ENCODE data around the gene KLF17.
"Not testable (repeated sequence)": the region's sequence is repeated elsewhere in the genome, so short reads cannot be mapped to it uniquely, and the experiment has no call there.

Gene KLF17

DNA sequence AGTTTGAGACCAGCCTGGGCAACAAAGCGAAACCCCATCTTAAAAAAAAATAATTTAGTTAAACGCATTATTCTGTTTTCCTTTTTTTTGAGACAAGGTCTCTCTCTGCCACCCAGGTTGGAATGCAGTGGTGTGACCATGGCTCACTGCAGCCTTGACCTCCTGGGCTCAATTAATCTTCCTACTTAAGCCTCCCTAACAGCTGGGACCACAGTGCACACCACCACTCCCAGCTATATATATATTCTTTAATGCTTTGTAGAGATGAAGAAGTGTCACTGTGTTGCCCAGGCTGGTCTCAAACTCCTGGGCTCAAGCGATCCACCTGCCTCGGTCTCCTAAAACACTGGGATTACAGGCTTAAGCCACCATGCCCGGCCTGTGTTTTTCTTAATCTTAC, 7.7 kb upstream of the KLF17 start:
- no peak for DNase-seq

DNA sequence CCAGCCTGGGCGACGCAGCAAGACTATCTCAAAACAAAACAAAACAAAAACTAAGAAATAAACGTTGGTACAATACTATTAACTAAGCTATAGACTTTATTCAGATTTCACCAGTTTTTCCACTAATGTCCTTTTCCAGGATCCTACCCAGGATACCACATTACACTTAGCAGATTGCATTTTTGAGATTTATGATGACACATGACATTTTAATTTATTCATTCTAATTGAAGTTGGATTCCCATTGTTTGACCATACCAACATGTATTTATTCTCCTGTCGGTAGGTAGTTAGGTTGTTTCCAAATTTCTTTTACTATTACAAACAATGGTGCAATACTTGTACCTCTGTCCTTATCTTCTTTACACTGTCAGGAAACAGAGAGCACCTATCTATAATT, 6.8 kb upstream of the KLF17 start:
- DNase-seq, result no peak

- no peak for DNase-seq
These were observed 6.1 kb upstream of the KLF17 start for GRCh38 chr1:44112486-44112885.

DNA sequence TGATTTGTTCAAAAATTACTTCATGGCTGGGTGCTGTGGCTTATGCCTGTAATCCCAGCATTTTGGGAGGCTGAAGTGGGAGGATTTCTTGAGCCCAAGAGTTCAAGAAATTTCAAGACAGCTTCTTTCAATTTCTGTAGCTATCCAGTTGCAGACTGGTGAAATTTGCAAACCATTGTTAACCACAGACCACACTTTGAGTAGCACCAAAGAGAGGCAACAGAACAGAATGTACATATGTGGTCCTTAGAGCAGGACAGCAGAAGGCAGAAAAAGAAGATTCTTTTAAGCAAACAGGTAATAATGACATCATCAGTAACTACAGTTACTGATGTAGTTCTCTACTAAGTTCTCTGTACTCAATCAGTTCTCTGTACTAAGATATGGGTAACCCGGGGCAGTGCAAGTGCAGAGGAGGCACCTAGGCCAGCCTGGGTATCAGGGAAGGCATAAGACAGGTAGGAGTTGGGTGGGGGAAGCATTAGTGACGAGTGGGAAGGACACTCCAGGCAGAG, 5.5 kb upstream of the KLF17 start:
- DNase-seq, result no peak

- no peak for DNase-seq
These were observed 4.5 kb upstream of the KLF17 start for GRCh38 chr1:44114098-44114497.

DNA sequence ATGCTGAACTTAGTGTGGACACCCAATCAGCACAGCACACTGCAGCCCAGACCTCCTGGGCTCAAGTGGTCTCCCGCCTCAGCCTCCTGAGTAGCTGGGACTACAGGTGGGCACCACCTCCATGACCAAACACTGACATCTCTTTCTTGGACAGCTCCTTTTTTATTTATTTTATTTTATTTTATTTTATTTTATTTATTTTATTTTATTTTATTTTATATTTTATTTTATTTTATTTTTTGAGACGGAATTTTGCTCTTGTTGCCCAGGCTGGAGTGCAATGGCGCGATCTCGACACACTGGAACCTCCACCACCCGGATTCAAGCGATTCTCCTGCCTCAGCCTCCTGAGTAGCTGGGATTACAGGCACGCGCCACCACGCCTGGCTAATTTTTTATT, 1.3 kb upstream of the KLF17 start:
- not testable (repeated sequence) for DNase-seq

DNA sequence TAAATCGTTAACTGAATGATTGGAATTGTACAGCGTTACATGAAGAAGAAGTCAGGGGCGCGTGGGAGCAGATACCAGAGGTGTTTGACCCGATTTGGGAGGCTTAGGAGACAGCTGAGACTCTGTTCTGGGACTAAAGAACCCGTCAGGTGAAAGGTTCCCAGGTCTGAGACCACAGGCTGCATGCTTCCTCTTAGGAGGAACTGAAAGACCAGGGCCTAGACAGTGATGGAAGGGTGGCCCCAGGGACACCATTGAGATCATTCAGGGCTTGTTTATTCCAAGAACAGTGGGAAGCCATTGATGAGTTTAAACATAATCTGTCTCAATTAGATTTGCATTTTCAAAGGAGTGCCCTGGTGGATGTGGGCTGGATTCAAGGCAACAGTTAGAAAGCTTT, 904 bp downstream of the KLF17 start:
- no peak for DNase-seq

GRCh38 chr1:44120398-44120949, 1.9 kb downstream of the KLF17 start:
- DNase-seq, result no peak

DNA sequence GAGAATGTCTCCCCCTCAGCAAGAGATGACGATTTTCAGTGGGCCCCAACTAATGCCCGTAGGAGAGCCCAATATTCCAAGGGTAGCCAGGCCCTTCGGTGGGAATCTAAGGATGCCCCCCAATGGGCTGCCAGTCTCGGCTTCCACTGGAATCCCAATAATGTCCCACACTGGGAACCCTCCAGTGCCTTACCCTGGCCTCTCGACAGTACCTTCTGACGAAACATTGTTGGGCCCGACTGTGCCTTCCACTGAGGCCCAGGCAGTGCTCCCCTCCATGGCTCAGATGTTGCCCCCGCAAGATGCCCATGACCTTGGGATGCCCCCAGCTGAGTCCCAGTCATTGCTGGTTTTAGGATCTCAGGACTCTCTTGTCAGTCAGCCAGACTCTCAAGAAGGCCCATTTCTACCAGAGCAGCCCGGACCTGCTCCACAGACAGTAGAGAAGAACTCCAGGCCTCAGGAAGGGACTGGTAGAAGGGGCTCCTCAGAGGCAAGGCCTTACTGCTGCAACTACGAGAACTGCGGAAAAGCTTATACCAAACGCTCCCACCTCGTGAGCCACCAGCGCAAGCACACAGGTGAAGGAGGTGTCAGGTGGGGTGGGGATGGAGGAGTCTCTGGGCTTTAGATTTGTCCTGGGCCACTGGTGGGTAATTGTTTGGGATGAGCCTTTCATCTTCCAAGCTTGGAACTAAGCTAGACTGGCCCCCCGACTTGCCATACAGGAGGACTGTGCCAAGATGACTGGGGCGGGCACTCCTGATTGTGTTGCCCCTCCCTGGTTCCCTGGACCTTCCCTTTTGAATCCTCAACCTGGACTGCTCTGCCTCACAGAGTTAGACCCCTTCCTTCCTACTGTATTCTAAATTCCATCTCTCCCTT, 11.2 kb downstream of the KLF17 start:
- no peak for DNase-seq

DNA sequence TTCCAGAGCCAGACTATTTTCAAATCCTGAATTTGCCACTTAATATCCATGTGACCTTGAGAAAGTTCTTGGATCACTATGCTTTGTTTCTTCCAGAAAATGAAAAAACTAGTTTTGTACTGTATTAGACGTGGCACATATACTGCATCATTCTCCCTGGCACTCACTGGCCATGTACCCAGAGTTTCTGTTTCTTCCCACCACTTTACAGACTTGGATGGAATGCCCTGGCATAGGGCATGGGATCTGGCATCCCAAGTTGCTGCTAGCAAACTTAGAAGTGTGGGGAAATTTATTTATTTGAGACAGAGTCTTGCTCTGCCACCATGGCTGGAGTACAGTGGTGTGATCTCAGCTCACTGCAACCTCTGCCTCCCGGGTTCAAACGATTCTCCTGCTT, 12.8 kb downstream of the KLF17 start:
- DNase-seq, result no peak

DNA sequence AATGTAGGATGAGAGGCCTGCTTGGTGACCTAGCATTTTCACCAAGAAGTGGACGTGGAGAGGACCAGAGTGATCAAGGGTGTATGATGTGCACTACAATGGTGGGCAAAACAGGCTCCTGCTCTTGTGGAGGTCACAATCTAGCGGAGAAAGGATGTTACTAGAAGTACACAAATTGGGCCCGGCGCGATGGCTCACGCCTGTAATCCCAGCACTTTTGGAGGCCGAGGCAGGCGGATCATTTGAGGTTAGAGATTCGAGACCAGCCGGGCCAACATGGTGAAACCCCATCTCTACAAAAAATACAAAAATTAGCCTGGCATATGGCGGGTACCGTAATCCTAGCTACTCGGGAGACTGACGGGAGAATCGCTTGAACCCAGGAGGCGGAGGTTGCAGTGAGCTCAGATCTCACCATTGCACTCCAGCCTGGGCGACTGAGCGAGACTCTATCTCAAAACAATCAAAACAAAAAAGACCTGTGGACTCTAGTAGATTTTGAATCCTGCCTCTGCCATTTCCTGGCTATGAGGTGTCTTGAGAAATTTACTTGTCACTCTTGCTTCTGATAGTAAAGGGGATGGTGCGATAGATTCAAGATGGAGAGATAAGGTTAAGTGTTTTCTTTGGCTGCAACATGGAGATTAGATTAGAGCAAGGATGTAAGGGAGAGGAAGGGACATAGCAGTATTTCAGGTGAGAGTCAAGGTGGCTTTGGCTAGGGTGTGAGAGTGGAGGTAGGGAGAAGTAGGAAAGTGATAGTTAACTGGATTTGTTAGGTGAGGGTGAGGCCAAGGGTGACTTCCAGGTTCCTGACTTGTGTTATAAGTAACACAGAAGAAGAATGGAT, 15.7 kb downstream of the KLF17 start:
- DNase-seq, result no peak

- no peak for DNase-seq
These were observed 17.3 kb downstream of the KLF17 start for GRCh38 chr1:44135886-44136285.

GRCh38 chr1:44138239-44138638, 19.6 kb downstream of the KLF17 start:
- no peak for DNase-seq

DNA sequence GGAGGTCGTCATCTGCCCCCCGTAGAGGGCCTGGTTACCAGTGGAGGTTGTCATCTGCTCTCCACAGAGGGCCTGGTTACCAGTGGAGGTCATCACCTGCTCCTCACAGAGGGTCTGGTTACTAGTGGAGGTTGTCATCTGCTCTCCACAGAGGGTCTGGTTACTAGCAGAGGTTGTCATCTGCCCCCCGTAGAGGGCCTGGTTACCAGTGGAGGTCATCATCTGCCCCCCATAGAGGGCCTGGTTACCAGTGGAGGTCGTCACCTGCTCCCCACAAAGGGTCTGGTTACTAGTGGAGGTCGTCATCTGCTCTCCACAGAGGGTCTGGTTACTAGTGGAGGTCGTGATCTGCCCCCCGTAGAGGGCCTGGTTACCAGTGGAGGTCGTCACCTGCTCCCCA, 20.9 kb downstream of the KLF17 start:
- not testable (repeated sequence) for DNase-seq

DNA sequence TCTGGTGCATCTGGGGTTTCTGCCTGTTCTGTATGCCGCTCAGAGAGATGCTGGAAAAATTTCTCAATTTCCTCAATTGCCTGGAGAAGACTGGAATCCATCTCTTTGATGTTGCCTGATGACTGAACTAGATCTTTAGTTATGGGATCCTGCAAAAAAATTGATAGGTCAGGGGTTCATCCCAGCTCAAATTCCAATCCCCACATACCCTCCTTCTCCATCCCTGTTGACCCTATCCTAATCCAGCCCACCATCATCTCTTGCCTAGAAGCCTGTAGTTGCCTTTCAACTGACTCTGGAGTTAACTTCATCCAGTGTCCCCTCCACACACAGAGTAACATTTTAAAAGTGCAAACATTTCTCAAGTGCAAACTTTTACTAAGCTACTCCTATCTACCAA, 22.9 kb downstream of the KLF17 start, which contains the start of gene KLF18:
KLF18 (minus strand) TSS at position 101 of the 400 bp plus-strand sequence; CDS start at position 101, 0 bp downstream.
- DNase-seq, result no peak

DNA sequence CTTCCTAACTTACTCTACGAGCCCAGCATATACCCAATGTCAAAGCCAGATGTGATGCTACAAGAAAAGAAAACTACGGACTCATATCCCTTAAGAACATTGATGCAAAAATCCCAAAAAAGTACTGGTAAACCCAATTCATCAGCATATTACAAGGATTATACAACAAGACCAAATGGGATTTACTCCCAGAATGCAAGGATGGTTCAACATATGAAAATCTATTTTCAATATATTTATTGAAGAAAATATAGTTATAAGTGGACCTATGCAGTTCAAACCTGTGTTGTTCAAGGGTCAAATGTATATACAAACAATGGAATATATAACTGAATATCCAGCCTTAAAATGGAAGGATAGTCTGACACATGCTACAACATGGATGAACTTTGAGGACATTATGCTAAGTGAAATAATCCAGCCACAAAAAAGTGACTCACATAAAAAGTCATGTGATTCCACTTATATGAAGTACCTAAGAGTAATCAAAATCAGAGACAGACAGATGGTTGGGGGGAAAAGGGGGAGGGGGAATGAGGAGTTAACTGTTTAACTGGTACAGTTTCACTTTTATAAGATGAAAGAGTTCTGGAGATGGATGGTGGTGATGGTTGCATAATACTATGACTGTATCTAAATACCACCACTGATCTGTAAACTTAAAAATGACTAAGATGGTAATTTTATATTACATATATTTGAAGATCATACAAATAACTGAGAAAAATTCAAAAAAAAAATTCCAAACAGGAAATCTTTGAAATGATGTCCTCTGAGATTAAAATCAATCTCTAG, 26.5 kb downstream of the KLF17 start:
- DNase-seq, result no peak

GRCh38 chr1:44146536-44147361, 28.1 kb downstream of the KLF17 start:
- no peak for DNase-seq

DNA sequence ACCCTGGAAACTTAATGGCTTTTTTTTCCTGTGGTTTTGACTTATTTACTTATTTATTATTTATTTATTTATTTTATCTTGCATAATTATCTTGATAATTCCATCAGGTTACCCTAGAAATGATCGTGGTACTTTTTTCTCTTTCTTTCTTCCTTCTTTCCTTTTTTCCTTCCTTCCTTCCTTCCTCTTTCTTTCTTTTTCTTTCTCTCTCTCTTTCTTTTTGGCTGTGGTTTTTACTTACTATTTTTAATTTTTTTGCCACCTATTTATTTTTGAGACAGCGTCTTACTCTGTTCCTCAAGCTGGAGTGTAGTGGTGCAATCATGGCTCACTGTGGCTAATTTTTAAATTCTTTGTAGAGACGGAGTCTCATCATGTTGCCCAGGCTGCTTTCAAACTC, 29.0 kb downstream of the KLF17 start:
- DNase-seq, result no peak

GRCh38 chr1:44151332-44151731, 32.7 kb downstream of the KLF17 start:
- DNase-seq, result no peak

DNA sequence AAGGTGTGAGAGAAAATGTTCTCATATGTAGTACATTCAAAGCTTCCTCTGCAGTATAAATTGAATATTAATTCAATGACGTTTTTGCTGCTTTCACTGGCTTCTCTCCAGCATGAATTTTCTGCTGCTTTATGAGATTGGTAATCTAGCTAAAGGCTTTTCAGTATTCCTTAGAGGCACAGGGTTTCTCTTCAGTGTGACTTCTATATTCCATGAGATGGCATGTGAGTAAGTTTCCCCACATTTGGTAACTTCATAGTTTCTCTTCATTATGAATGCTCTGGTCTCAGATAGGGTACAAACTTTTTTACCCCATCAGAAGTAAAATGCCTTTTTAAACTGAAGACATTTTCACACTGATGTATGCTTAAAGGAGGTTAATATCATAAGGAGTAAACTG, 33.2 kb downstream of the KLF17 start:
- DNase-seq, result no peak

DNA sequence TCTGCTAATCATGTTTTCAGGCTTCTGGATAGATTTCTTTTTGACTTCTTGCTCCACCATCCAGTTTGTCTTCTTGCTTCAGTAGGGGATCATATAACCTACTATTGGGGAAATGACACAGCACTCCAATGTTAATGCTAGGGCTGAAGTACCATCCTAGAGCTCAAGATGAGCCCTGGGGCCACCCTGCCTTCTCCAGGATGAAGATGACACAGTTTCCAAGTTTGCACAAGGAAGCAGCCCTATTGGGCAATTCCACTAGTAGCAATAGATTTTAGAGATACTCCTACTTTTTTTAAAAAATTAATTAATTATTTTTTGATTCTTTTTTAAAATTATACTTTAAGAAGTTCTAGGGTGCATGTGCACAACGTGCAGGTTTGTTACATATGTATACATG, 34.1 kb downstream of the KLF17 start:
- no peak for DNase-seq

DNA sequence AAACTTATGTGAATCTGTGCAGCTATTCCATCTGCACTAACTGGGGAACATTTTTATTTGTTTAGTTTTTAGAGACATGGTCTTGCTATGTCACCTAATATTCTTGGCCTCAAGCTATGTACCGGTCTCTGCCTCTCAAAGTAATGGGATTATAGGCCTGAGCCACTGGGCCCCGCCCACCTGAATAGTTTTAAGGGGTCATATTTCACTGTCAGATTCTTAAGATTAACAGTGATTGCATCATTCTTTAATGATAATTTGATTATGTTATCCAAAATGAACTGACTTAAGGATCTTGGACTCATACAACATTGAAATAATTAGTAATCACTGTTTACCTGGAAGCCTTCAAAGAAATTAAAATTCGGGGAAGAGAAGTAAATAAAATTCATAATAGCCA, 35.4 kb downstream of the KLF17 start:
- DNase-seq, result no peak

Data from CD4-positive, alpha-beta T cell treated with Interleukin-1 beta for 1 hour (primary cell).